GM23338 (cell line): ENCODE data around the gene KIRREL3. TPM values are rescaled to one million over a fixed set of nuclear protein-coding genes. Genes with fewer than 3 reads are reported as not detected.

Source experiments
- ATAC-seq: fragments of 200-7000 bp; cut with Tn5 transposase; 3 replicates; pipeline ENCODE4 v1.9.1; 2020
- DNase-seq: peaks from one replicate; pipeline ENCODE4 v3.0.0-alpha.2; 2015; ENCODE audit warnings: low spot score
- H2AFZ ChIP-seq: fragments of 200-600 bp; sonication (generic); 2 replicates; pipeline ENCODE4 v1.8.0; 2016; ENCODE audit warnings: antibody characterized with exemption, mild to moderate bottlenecking, moderate library complexity
- H3F3A ChIP-seq: fragments of 200-600 bp; sonication (generic); replicated peaks from 2 replicates; pipeline ENCODE4 v1.8.0; 2017; ENCODE audit warnings: antibody characterized with exemption, mixed run types, low read depth
- H3K27ac ChIP-seq: fragments of 200-600 bp; sonication (generic); 2 replicates; pipeline ENCODE4 v1.6.1; 2016; ENCODE audit warnings: low read depth
- H3K27me3 ChIP-seq: fragments of 200-600 bp; sonication (generic); 2 replicates; pipeline ENCODE4 v1.8.0; 2016; ENCODE audit warnings: mild to moderate bottlenecking, mixed run types, moderate library complexity; ENCODE audit not compliant: insufficient read depth
- H3K36me3 ChIP-seq: fragments of 200-600 bp; sonication (generic); 2 replicates; pipeline ENCODE4 v1.8.0; 2016; ENCODE audit warnings: mild to moderate bottlenecking; ENCODE audit not compliant: insufficient read depth
- H3K4me1 ChIP-seq: fragments of 200-600 bp; sonication (generic); 2 replicates; pipeline ENCODE4 v1.8.0; 2016; ENCODE audit warnings: mild to moderate bottlenecking, moderate library complexity; ENCODE audit not compliant: insufficient read depth
- H3K4me2 ChIP-seq: fragments of 200-600 bp; sonication (generic); 2 replicates; pipeline ENCODE4 v1.7.1; 2017; ENCODE audit warnings: mixed run types
- H3K4me3 ChIP-seq: fragments of 200-600 bp; sonication (generic); 2 replicates; pipeline ENCODE4 v1.6.1; 2016; ENCODE audit warnings: mixed run types
- H3K79me2 ChIP-seq: fragments of 200-600 bp; sonication (generic); replicated peaks from 2 replicates; pipeline ENCODE4 v1.8.0; 2017; ENCODE audit warnings: mild to moderate bottlenecking; ENCODE audit not compliant: insufficient read depth
- H3K9me2 ChIP-seq: fragments of 200-600 bp; sonication (generic); 2 replicates; pipeline ENCODE4 v1.8.0; 2017; ENCODE audit not compliant: insufficient read depth
- H4K20me1 ChIP-seq: fragments of 200-600 bp; sonication (generic); replicated peaks from 2 replicates; pipeline ENCODE4 v1.8.0; 2017; ENCODE audit warnings: mild to moderate bottlenecking; ENCODE audit not compliant: insufficient read depth
- H3K27ac Mint-ChIP-seq: 2 replicates; pipeline ENCODE4 v1.8.0; 2020; ENCODE audit warnings: inconsistent platforms, mild to moderate bottlenecking, moderate library complexity, mixed read lengths
- H3K27me3 Mint-ChIP-seq: 3 replicates; pipeline ENCODE4 v1.8.0; 2022; ENCODE audit warnings: low read depth, mild to moderate bottlenecking, moderate library complexity, mixed read lengths, inconsistent platforms; ENCODE audit not compliant: insufficient read depth, poor library complexity
- H3K36me3 Mint-ChIP-seq: 3 replicates; pipeline ENCODE4 v1.8.0; 2021; ENCODE audit warnings: low read depth, mild to moderate bottlenecking, inconsistent platforms, moderate library complexity, mixed read lengths
- H3K4me1 Mint-ChIP-seq: 3 replicates; pipeline ENCODE4 v1.8.0; 2020; ENCODE audit warnings: mild to moderate bottlenecking, inconsistent platforms, mixed read lengths
- H3K4me3 Mint-ChIP-seq: 3 replicates; pipeline ENCODE4 v1.8.0; 2021; ENCODE audit warnings: moderate library complexity, mild to moderate bottlenecking, inconsistent platforms, mixed read lengths
- H3K9me3 Mint-ChIP-seq: 3 replicates; pipeline ENCODE4 v1.8.0; 2020; ENCODE audit warnings: moderate library complexity, mild to moderate bottlenecking, inconsistent platforms, mixed read lengths
- CREB1 ChIP-seq: fragments of 250-450 bp; sonication (Bioruptor Pico); IDR thresholded peaks from 2 replicates; pipeline ENCODE4 v1.5.0; 2020; ENCODE audit warnings: low read depth, mild to moderate bottlenecking, moderate library complexity
- EZH2 ChIP-seq: fragments of 200-600 bp; sonication (generic); IDR thresholded peaks from one replicate; pipeline ENCODE4 v1.8.0; 2017; ENCODE audit warnings: antibody characterized with exemption, mild to moderate bottlenecking, low read depth; ENCODE audit not compliant: unreplicated experiment
- EZH2phosphoT487 ChIP-seq: fragments of 200-600 bp; sonication (generic); IDR thresholded peaks from one replicate; pipeline ENCODE4 v1.8.1; 2018; ENCODE audit warnings: antibody characterized with exemption; ENCODE audit not compliant: unreplicated experiment
- JUNB ChIP-seq: IDR thresholded peaks from one replicate; pipeline ENCODE4 v1.6.1; 2016; ENCODE audit warnings: antibody characterized with exemption; ENCODE audit not compliant: unreplicated experiment
- NANOG ChIP-seq: IDR thresholded peaks from 2 replicates; pipeline ENCODE4 v1.6.1; 2016; ENCODE audit warnings: antibody characterized with exemption, borderline replicate concordance
- POLR2AphosphoS5 ChIP-seq: IDR thresholded peaks from 2 replicates; pipeline ENCODE4 v1.6.1; 2016; ENCODE audit warnings: antibody characterized with exemption, low read depth
- STAT1 ChIP-seq: IDR thresholded peaks from one replicate; pipeline ENCODE4 v1.6.1; 2016; ENCODE audit warnings: antibody characterized with exemption; ENCODE audit not compliant: unreplicated experiment
- ZNF114 ChIP-seq: fragments of 250-450 bp; sonication (Bioruptor Pico); IDR thresholded peaks from 2 replicates; pipeline ENCODE4 v1.5.0; 2020; ENCODE audit warnings: mild to moderate bottlenecking, moderate library complexity
- ZNF331 ChIP-seq: fragments of 250-450 bp; sonication (Bioruptor Pico); IDR thresholded peaks from 2 replicates; pipeline ENCODE4 v1.5.0; 2020; ENCODE audit warnings: low read depth, mild to moderate bottlenecking, moderate library complexity
- ZNF462 ChIP-seq: fragments of 250-450 bp; sonication (Bioruptor Pico); IDR thresholded peaks from 2 replicates; pipeline ENCODE4 v1.5.0; 2020; ENCODE audit warnings: mild to moderate bottlenecking, moderate library complexity
- polyA plus RNA-seq: library from polyadenylated mRNA; unstranded; fragments of >200 nt; fragmentation: Nextera tagmentation; extraction: Ambion mirVana; gene quantifications from 2 replicates; pipeline ENCODE4 v1.2.1, GENCODE V29; 2016
- total RNA-seq: library from RNA; depleted of rRNA; stranded (reverse); fragments of >200 nt; shearing (Covaris generic); gene quantifications from 2 replicates; pipeline ENCODE4 v1.2.3, GENCODE V29; 2014
- TF ChIP-seq, protein P1 (sequence below): IDR thresholded peaks from one replicate; pipeline ENCODE4 v1.6.1; 2018; ENCODE audit warnings: antibody characterized with exemption; ENCODE audit not compliant: unreplicated experiment
- TF ChIP-seq, protein P2 (sequence below), 2 experiments: fragments of 200-600 bp in 1 of 2; sonication (generic) in 1 of 2; conservative IDR thresholded peaks; 2 replicates each; pipeline versions ENCODE4 v1.5.1 to v1.6.1; 2016 to 2017; ENCODE audit warnings: antibody characterized with exemption in 2 of 2, low read depth in 2 of 2, mild to moderate bottlenecking in 2 of 2, moderate library complexity in 1 of 2
- TF ChIP-seq, protein P3 (sequence below): IDR thresholded peaks from 2 replicates; pipeline ENCODE4 v1.6.1; 2016; ENCODE audit warnings: antibody characterized with exemption

The KIRREL3 gene
- total and polyA plus RNA-seq, 2 experiments from 2014 or later, result 0.13 to 1.5 TPM

DNA sequence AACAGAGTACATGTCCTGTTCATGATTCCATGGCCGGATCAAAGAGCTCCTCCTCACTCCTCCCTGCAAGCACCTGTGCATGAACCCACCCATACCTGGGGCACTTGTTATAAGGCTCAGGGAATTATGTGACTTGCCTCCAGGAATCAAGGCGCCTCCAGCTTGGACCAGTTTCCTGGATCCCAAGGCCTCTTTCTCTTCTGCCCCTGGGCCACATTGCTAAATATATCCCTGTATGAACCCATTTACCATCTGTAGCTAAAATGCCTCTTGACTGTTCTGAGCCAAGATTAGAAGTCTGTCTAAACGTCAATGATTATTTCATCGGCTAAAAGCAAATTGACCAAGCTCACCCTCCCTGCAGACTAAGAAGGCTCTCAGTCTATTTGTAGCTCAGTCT, 135.6 kb downstream of the KIRREL3 start:
- H3K4me2 ChIP-seq, result no peak overlapping the region
- no peaks in the 10 kb centered on the region for H3K4me1 ChIP-seq
- no peak for TF ChIP-seq POLR2AphosphoS5
- no peak for TF ChIP-seq ZNF114
- TF ChIP-seq, protein P1, sequence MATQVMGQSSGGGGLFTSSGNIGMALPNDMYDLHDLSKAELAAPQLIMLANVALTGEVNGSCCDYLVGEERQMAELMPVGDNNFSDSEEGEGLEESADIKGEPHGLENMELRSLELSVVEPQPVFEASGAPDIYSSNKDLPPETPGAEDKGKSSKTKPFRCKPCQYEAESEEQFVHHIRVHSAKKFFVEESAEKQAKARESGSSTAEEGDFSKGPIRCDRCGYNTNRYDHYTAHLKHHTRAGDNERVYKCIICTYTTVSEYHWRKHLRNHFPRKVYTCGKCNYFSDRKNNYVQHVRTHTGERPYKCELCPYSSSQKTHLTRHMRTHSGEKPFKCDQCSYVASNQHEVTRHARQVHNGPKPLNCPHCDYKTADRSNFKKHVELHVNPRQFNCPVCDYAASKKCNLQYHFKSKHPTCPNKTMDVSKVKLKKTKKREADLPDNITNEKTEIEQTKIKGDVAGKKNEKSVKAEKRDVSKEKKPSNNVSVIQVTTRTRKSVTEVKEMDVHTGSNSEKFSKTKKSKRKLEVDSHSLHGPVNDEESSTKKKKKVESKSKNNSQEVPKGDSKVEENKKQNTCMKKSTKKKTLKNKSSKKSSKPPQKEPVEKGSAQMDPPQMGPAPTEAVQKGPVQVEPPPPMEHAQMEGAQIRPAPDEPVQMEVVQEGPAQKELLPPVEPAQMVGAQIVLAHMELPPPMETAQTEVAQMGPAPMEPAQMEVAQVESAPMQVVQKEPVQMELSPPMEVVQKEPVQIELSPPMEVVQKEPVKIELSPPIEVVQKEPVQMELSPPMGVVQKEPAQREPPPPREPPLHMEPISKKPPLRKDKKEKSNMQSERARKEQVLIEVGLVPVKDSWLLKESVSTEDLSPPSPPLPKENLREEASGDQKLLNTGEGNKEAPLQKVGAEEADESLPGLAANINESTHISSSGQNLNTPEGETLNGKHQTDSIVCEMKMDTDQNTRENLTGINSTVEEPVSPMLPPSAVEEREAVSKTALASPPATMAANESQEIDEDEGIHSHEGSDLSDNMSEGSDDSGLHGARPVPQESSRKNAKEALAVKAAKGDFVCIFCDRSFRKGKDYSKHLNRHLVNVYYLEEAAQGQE, result no peak
- TF ChIP-seq, protein P2, sequence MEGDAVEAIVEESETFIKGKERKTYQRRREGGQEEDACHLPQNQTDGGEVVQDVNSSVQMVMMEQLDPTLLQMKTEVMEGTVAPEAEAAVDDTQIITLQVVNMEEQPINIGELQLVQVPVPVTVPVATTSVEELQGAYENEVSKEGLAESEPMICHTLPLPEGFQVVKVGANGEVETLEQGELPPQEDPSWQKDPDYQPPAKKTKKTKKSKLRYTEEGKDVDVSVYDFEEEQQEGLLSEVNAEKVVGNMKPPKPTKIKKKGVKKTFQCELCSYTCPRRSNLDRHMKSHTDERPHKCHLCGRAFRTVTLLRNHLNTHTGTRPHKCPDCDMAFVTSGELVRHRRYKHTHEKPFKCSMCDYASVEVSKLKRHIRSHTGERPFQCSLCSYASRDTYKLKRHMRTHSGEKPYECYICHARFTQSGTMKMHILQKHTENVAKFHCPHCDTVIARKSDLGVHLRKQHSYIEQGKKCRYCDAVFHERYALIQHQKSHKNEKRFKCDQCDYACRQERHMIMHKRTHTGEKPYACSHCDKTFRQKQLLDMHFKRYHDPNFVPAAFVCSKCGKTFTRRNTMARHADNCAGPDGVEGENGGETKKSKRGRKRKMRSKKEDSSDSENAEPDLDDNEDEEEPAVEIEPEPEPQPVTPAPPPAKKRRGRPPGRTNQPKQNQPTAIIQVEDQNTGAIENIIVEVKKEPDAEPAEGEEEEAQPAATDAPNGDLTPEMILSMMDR (conservative IDR thresholded peaks at IDR 0.05; ENCODE audit: low read depth in 2 of 2), result no peak
- no peak for TF ChIP-seq EZH2phosphoT487
- no peak for TF ChIP-seq CREB1 (CRISPR knock-in tag)
- TF ChIP-seq, protein P3, sequence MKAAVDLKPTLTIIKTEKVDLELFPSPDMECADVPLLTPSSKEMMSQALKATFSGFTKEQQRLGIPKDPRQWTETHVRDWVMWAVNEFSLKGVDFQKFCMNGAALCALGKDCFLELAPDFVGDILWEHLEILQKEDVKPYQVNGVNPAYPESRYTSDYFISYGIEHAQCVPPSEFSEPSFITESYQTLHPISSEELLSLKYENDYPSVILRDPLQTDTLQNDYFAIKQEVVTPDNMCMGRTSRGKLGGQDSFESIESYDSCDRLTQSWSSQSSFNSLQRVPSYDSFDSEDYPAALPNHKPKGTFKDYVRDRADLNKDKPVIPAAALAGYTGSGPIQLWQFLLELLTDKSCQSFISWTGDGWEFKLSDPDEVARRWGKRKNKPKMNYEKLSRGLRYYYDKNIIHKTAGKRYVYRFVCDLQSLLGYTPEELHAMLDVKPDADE, result no peak
- no peak for TF ChIP-seq EZH2
- no peak for TF ChIP-seq ZNF331
- TF ChIP-seq ZNF462 (CRISPR knock-in tag), result no peak
- TF ChIP-seq NANOG, result no peak
- no peak for TF ChIP-seq JUNB
- no peak for TF ChIP-seq STAT1
- no peak overlapping the region for H2AFZ ChIP-seq
- H3K4me1 Mint-ChIP-seq, result peaks cover 9% of the 10 kb centered on the region
- ATAC-seq (no peak), DNase-seq (no peak)
- no peaks in the 10 kb centered on the region for H3K27me3 ChIP-seq
- H3K27ac Mint-ChIP-seq, result no peak overlapping the region
- no peaks in the 10 kb centered on the region; the same call in 2 of the 3 replicates for H3K9me3 Mint-ChIP-seq
- H3K9me2 ChIP-seq, result no peaks in the 10 kb centered on the region
- H3K79me2 ChIP-seq, result no peaks in the 10 kb centered on the region
- H3K36me3 ChIP-seq, result no peaks in the 10 kb centered on the region
- no peaks in the 10 kb centered on the region for H3K27me3 Mint-ChIP-seq
- H3K4me3 ChIP-seq, result no peak overlapping the region
- no peak overlapping the region for H3K27ac ChIP-seq
- no peaks in the 10 kb centered on the region for H4K20me1 ChIP-seq
- H3F3A ChIP-seq, result no peaks in the 10 kb centered on the region
- no peaks in the 10 kb centered on the region; the same call in 2 of the 3 replicates for H3K36me3 Mint-ChIP-seq
- H3K4me3 Mint-ChIP-seq, result no peak overlapping the region
